ENCODE results near the gene TFAP2A. TPM values are rescaled to one million over a fixed set of nuclear protein-coding genes. Genes with fewer than 3 reads are reported as not detected.

TFAP2A gene
- total RNA-seq, 2 donors from 2014 or later: 0.14 TPM; not detected in 1

- Mint-ChIP-seq H3K9me3 (peaks cover 4 to 15% of the 10 kb centered on the region in 2 donors), H3K36me3 (peaks cover 37 to 50% of the 10 kb centered on the region in 2 donors), H3K27ac (no peak overlapping the region)
- DNase-seq (ENCODE audit: low spot score in 2 of 2) (no peak), ATAC-seq (no peak)
These were observed 30.7 kb downstream of the TFAP2A start for GRCh38 chr6:10384091-10384609.

DNA sequence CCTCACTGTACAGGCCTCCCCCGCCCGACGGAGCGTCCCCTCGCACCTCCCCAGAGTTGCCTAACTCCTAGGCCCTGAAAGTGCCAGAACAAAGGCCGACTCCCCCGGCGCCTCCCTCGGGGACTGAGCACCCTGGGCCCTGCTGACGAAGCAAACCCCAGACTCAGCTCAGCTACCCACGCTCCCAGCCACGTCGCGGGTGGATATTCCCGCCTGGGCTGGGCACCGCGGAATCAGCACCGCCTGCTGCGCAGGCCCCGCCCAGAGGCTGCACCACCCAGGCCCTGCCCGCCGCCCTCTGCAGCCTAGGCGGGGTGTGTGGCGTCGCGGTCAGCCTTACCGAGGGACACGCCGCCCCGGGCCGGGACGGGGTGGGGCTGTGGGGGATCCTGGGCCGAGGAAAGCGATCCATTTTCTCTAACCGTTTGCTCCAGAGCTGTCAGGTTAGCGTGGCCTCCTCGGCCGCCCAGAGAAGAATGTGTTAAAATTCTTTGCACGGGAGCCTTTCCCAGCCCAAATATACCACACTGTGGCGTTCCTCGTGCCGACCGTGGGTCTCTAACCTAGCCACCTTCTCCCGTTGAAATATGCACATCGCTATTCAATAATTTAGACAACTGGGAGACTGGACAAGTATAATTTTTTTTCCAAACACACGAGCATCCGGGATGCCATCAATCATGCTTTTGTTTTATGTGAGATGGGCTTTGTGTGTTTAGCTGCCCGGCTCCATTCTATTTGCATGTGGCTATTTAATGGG is 31.4 kb downstream of the TFAP2A start:
- Mint-ChIP-seq H3K9me3 (peaks cover 4 to 14% of the 10 kb centered on the region in 2 donors), H3K27ac (no peak overlapping the region), H3K36me3 (peaks cover 35 to 43% of the 10 kb centered on the region in 2 donors)
- DNase-seq (ENCODE audit: low spot score in 2 of 2): peak in 1 of 2 donors; percentile 7
- ATAC-seq: no peak

DNA sequence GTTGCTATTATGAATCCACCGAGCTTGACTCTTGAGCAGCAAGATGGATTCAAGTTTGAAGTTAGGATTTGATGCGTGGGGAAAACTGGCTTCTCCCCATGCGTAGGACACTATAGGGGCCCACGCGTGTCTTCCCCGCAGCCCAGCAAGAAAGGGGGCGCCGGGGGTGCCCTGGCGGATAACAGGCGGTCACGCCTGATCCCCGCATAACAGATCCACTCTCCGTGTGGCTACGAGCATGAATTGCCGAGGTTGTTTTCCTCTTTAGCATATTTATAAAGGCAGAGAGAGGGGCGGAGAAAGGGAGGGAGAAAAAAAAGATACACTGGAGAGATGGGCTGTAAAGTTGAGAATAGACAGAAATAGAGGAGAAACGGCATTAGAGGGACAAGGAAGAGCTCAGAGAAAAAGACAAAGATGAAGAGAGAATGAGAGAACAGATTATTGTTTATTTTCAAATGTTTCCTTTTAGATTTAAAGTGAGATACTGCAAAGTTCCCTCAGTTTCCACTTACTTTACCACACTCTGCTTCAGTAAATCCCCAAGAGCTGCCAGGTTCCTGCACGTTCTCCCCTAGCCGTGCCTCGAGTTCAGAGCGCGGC is 32.0 kb downstream of the TFAP2A start:
- peaks cover 35 to 42% of the 10 kb centered on the region in 2 donors for H3K36me3 Mint-ChIP-seq
- DNase-seq (ENCODE audit: low spot score in 2 of 2) (no peak), ATAC-seq (no peak)
- peak overlapping the region in 1 of 2 donors; percentile 77 for H3K27ac Mint-ChIP-seq
- peaks cover 4 to 14% of the 10 kb centered on the region in 2 donors for H3K9me3 Mint-ChIP-seq

- ATAC-seq: no peak
- Mint-ChIP-seq H3K36me3 (peaks cover 35 to 42% of the 10 kb centered on the region in 2 donors), H3K27ac (no peak overlapping the region), H3K9me3 (peaks cover 4 to 14% of the 10 kb centered on the region in 2 donors)
- DNase-seq (ENCODE audit: low spot score in 2 of 2): no peak
These were observed 32.6 kb downstream of the TFAP2A start for GRCh38 chr6:10382322-10382721.

GRCh38 chr6:10381830-10382208 is 33.1 kb downstream of the TFAP2A start:
- DNase-seq (ENCODE audit: low spot score in 2 of 2) (no peak), ATAC-seq (no peak)
- Mint-ChIP-seq H3K36me3 (peaks cover 35 to 42% of the 10 kb centered on the region in 2 donors), H3K27ac (no peak overlapping the region), H3K9me3 (peaks cover 4 to 14% of the 10 kb centered on the region in 2 donors)

- DNase-seq (ENCODE audit: low spot score in 2 of 2) (peak in 1 of 2 donors; percentile 8), ATAC-seq (peak in 1 of 2 donors; percentile 54)
- Mint-ChIP-seq H3K9me3 (peaks cover 4 to 14% of the 10 kb centered on the region in 2 donors), H3K36me3 (peaks cover 35 to 37% of the 10 kb centered on the region in 2 donors), H3K27ac (no peak overlapping the region)
These were observed 33.6 kb downstream of the TFAP2A start for GRCh38 chr6:10381133-10381829.

- ATAC-seq (no peak), DNase-seq (ENCODE audit: low spot score in 2 of 2) (no peak)
- H3K9me3 Mint-ChIP-seq: no peaks in the 10 kb centered on the region
These were observed 39.4 kb downstream of the TFAP2A start for GRCh38 chr6:10375391-10375969.

DNA sequence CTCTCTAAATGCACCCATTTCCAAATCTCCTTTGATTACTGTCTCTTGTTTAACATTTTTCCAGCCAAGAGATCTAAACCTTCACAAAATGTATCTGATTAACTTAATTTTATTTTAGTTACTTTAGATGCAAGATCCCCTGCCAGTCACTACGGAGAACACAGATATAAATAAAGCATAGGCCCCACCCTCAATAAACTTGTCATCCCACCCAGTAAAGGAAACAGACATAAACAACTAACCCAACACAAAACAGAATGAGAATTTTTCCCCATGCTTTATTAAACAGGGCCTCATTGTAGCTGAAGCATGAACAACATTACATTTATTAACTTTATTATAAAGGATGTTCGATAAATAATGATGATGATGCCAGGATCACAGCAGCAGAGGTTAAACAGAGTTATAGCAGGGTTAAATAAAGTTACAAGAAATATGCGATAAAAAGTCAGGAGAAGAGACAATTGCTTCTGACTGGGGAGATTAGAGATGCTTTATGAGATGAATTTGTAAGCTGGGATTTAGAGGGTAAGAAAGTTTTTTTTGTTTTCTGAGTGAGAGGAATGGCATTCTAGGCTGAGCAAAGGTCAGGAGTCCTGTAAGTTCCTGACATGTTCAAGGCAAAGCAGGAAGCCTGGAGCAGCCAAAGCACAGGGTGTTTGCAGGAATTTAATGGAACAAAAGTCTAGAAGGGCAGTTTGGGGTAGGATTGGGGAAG is 41.1 kb downstream of the TFAP2A start:
- Mint-ChIP-seq H3K36me3 (no peaks in the 10 kb centered on the region), H3K27ac (no peak overlapping the region), H3K9me3 (peaks cover 0 to 3% of the 10 kb centered on the region in 2 donors)
- DNase-seq (ENCODE audit: low spot score in 2 of 2): no peak
- ATAC-seq: no peak

More at GRCh38 chr6:10375391-10375969, 39.4 kb downstream of the TFAP2A start:
- peaks cover 0 to under 1% of the 10 kb centered on the region in 2 donors for H3K36me3 Mint-ChIP-seq
- H3K27ac Mint-ChIP-seq: no peak overlapping the region

GRCh38 chr6:10369896-10370295 is 45.0 kb downstream of the TFAP2A start:
- Mint-ChIP-seq H3K36me3 (no peaks in the 10 kb centered on the region), H3K9me3 (peaks cover 0 to 3% of the 10 kb centered on the region in 2 donors), H3K27ac (no peak overlapping the region)
- DNase-seq (ENCODE audit: low spot score in 2 of 2) (no peak), ATAC-seq (peak in 1 of 2 donors; percentile 44)

DNA sequence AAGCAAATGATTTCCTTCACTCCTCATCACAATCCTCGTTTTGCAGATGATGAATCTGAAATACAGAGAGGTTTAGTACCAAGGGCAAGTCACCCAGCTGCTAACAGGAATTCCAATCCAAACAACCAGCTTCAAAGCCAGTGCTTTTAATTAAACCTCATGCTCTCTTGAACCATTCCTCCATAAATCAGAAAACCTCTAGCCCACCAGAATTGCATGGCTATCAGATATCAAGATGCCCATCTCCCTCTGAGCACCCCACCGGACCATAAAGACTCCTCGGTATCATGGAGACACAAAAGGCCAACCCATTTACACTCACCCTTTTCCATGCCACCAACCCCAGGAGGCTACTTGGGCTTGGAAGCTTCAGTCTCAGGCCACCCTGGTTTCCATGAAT is 46.0 kb downstream of the TFAP2A start:
- Mint-ChIP-seq H3K9me3 (peaks cover 3 to 7% of the 10 kb centered on the region in 2 donors), H3K36me3 (no peaks in the 10 kb centered on the region), H3K27ac (no peak overlapping the region)
- no peak for ATAC-seq
- DNase-seq (ENCODE audit: low spot score in 2 of 2): no peak

DNA sequence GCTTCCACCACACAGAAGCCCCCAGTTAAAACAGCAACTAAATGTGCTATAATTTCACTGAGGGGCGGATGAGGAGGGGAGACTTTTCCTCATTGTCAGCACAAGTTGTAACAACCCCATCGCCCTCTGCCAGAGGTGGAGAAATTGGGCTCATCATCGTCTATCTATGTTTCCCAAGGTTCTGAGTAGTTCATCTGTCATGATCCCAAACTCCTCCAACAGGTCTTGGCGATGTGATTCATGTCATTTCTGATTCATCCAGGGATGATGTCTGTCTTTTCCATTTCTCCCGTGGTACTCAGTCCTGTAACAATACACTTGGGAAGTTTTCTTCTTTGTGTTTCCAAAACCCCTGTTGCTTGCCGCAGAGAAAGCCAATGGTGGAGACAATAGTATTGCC is 51.0 kb downstream of the TFAP2A start:
- Mint-ChIP-seq H3K36me3 (no peaks in the 10 kb centered on the region), H3K9me3 (peaks cover 3% of the 10 kb centered on the region in 2 donors), H3K27ac (no peak overlapping the region)
- ATAC-seq: no peak
- DNase-seq (ENCODE audit: low spot score in 2 of 2): no peak

DNA sequence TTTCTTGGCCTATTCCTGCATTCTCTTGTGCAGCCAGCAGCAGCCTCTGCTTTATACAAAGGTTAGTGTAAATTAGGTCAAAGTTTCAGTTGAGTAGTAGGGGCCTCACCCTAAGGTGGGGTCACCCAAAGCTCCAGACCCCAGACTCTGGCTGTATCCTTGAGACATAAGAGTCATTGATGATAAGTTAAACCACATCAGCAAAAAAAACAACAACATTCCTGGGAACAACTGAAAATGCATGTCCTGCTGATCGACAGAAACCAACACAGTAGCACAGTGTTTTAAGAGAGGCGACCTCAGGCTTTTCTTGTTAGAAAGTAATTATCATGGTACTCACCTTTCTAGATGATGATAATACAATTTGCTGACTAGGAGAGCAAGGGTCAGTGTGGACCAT is 52.6 kb downstream of the TFAP2A start:
- Mint-ChIP-seq H3K9me3 (peaks cover 3% of the 10 kb centered on the region in 2 donors), H3K27ac (no peak overlapping the region), H3K36me3 (no peaks in the 10 kb centered on the region)
- no peak for DNase-seq (ENCODE audit: low spot score in 2 of 2)
- ATAC-seq: no peak

DNA sequence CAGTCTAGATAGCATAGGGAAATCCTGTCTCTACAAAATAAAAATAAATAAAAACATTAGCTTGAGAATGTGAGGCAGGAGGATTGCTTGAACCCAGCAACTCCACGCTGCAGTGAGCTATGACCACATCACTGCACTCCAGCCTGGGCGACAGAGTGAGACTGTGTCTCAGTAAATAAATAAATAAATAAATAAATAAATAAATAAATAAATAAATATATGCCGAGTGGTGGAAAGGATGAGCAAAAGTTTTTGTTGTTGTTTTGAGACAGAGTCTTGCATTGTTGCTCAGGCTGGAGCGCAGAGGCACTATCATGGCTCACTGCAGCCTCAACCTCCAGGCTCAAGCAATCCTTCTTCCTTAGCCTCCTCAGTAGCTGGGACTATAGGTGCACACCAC is 53.4 kb downstream of the TFAP2A start:
- ATAC-seq (no peak), DNase-seq (ENCODE audit: low spot score in 2 of 2) (no peak)
- H3K36me3 Mint-ChIP-seq: no peaks in the 10 kb centered on the region
- peaks cover 3% of the 10 kb centered on the region in 2 donors for H3K9me3 Mint-ChIP-seq
- H3K27ac Mint-ChIP-seq: no peak overlapping the region

- Mint-ChIP-seq H3K36me3 (no peaks in the 10 kb centered on the region), H3K27ac (no peak overlapping the region), H3K9me3 (peaks cover 3% of the 10 kb centered on the region in 2 donors)
- DNase-seq (ENCODE audit: low spot score in 2 of 2): no peak
- ATAC-seq: no peak
These were observed 55.3 kb downstream of the TFAP2A start for GRCh38 chr6:10359581-10359980.

GRCh38 chr6:10355115-10355702 is 59.7 kb downstream of the TFAP2A start:
- H3K27ac Mint-ChIP-seq: no peak overlapping the region
- DNase-seq (ENCODE audit: low spot score in 2 of 2): no peak
- no peaks in the 10 kb centered on the region for H3K9me3 Mint-ChIP-seq
- peak in 1 of 2 donors; percentile 35 for ATAC-seq
- H3K36me3 Mint-ChIP-seq: no peaks in the 10 kb centered on the region

- ATAC-seq: no peak
- H3K27ac Mint-ChIP-seq: no peak overlapping the region
- no peak for DNase-seq (ENCODE audit: low spot score in 2 of 2)
- no peaks in the 10 kb centered on the region for H3K36me3 Mint-ChIP-seq
- no peaks in the 10 kb centered on the region for H3K9me3 Mint-ChIP-seq
These were observed 63.1 kb downstream of the TFAP2A start for GRCh38 chr6:10351791-10352190.
